HEK293 (cell line): ENCODE measurements around the gene SYNGR4.

Experiments
- FEZF1 ChIP-seq: fragments of 450-650 bp; formaldehyde crosslinking; IDR thresholded peaks from 2 replicates; pipeline ENCODE4 v1.5.1; 2016; ENCODE audit warnings: missing biosample characterization, missing genetic modification characterization
- HOXA7 ChIP-seq: sonication (generic); formaldehyde crosslinking; IDR thresholded peaks from 2 replicates; pipeline ENCODE4 v1.8.1; 2022; ENCODE audit warnings: missing genetic modification reagents, borderline replicate concordance
- OSR2 ChIP-seq: fragments of 450-650 bp; formaldehyde crosslinking; IDR thresholded peaks from 2 replicates; pipeline ENCODE4 v1.5.1; 2016; ENCODE audit warnings: missing biosample characterization, missing genetic modification characterization
- OVOL3 ChIP-seq: fragments of 450-650 bp; formaldehyde crosslinking; IDR thresholded peaks from 2 replicates; pipeline ENCODE4 v1.5.1; 2016; ENCODE audit warnings: missing biosample characterization, missing genetic modification characterization
- SETDB1 ChIP-seq: IDR thresholded peaks from one replicate; pipeline ENCODE4 v1.6.1; 2017; ENCODE audit warnings: mild to moderate bottlenecking, low read length, moderate library complexity, mixed read lengths; ENCODE audit not compliant: insufficient read length
- ZNF112 ChIP-seq: fragments of 450-650 bp; formaldehyde crosslinking; IDR thresholded peaks from 2 replicates; pipeline ENCODE4 v1.5.0; 2017; ENCODE audit warnings: missing biosample characterization, missing genetic modification characterization
- ZNF138 ChIP-seq: fragments of 450-650 bp; formaldehyde crosslinking; IDR thresholded peaks from 2 replicates; pipeline ENCODE4 v1.5.1; 2016; ENCODE audit warnings: missing biosample characterization, missing genetic modification characterization, borderline replicate concordance
- ZNF140 ChIP-seq: fragments of 450-650 bp; formaldehyde crosslinking; IDR thresholded peaks from 2 replicates; pipeline ENCODE4 v1.5.1; 2016; ENCODE audit warnings: missing biosample characterization, missing genetic modification characterization
- ZNF157 ChIP-seq: fragments of 450-650 bp; formaldehyde crosslinking; IDR thresholded peaks from 2 replicates; pipeline ENCODE4 v1.5.1; 2016; ENCODE audit warnings: missing biosample characterization, missing genetic modification characterization
- ZNF324 ChIP-seq: fragments of 450-650 bp; formaldehyde crosslinking; IDR thresholded peaks from 2 replicates; pipeline ENCODE4 v1.5.1; 2016; ENCODE audit warnings: missing biosample characterization, missing genetic modification characterization
- ZNF335 ChIP-seq: fragments of 450-650 bp; formaldehyde crosslinking; conservative IDR thresholded peaks from 2 replicates; pipeline ENCODE4 v1.5.1; 2016; ENCODE audit warnings: missing biosample characterization, missing genetic modification characterization
- ZNF529 ChIP-seq: fragments of 450-650 bp; formaldehyde crosslinking; IDR thresholded peaks from 2 replicates; pipeline ENCODE4 v1.5.1; 2017; ENCODE audit warnings: missing genetic modification characterization, missing biosample characterization; ENCODE audit not compliant: insufficient replicate concordance
- ZNF585B ChIP-seq: fragments of 450-650 bp; formaldehyde crosslinking; IDR thresholded peaks from 2 replicates; pipeline ENCODE4 v1.5.1; 2016; ENCODE audit warnings: missing biosample characterization, missing genetic modification characterization
- ZNF670 ChIP-seq: fragments of 450-650 bp; formaldehyde crosslinking; IDR thresholded peaks from 2 replicates; pipeline ENCODE4 v1.5.1; 2016; ENCODE audit warnings: missing biosample characterization, missing genetic modification characterization, low read depth
- ZNF701 ChIP-seq: fragments of 450-650 bp; formaldehyde crosslinking; IDR thresholded peaks from 2 replicates; pipeline ENCODE4 v1.5.1; 2016; ENCODE audit warnings: missing biosample characterization, missing genetic modification characterization
- ZNF777 ChIP-seq: fragments of 450-650 bp; formaldehyde crosslinking; IDR thresholded peaks from 2 replicates; pipeline ENCODE4 v1.5.1; 2017; ENCODE audit warnings: missing biosample characterization, missing genetic modification characterization, borderline replicate concordance
- TF ChIP-seq, protein P1 (sequence below): fragments of 450-650 bp; formaldehyde crosslinking; IDR thresholded peaks from 2 replicates; pipeline ENCODE4 v1.5.1; 2016; ENCODE audit warnings: missing biosample characterization, missing genetic modification characterization
- TF ChIP-seq, protein P2 (sequence below): fragments of 450-650 bp; formaldehyde crosslinking; IDR thresholded peaks from 2 replicates; pipeline ENCODE4 v1.5.1; 2016; ENCODE audit warnings: missing biosample characterization, missing genetic modification characterization
- TF ChIP-seq, protein P3 (sequence below): fragments of 450-650 bp; formaldehyde crosslinking; IDR thresholded peaks from 2 replicates; pipeline ENCODE4 v1.5.1; 2016; ENCODE audit warnings: missing biosample characterization, missing genetic modification characterization, borderline replicate concordance
- TF ChIP-seq, protein P4 (sequence below): fragments of 450-650 bp; formaldehyde crosslinking; IDR thresholded peaks from 2 replicates; pipeline ENCODE4 v1.5.1; 2016; ENCODE audit warnings: missing biosample characterization, missing genetic modification characterization
- TF ChIP-seq, protein P5 (sequence below): fragments of 450-650 bp; IDR thresholded peaks from 2 replicates; pipeline ENCODE4 v1.5.1; 2018; ENCODE audit warnings: missing biosample characterization, mild to moderate bottlenecking, missing genetic modification characterization
- TF ChIP-seq, protein P6 (sequence below): fragments of 450-650 bp; formaldehyde crosslinking; IDR thresholded peaks from 2 replicates; pipeline ENCODE4 v1.5.1; 2017; ENCODE audit warnings: missing biosample characterization, missing genetic modification characterization
- TF ChIP-seq, protein P7 (sequence below): fragments of 450-650 bp; formaldehyde crosslinking; IDR thresholded peaks from 2 replicates; pipeline ENCODE4; 2016; ENCODE audit warnings: missing biosample characterization, missing genetic modification characterization

SYNGR4 gene

DNA sequence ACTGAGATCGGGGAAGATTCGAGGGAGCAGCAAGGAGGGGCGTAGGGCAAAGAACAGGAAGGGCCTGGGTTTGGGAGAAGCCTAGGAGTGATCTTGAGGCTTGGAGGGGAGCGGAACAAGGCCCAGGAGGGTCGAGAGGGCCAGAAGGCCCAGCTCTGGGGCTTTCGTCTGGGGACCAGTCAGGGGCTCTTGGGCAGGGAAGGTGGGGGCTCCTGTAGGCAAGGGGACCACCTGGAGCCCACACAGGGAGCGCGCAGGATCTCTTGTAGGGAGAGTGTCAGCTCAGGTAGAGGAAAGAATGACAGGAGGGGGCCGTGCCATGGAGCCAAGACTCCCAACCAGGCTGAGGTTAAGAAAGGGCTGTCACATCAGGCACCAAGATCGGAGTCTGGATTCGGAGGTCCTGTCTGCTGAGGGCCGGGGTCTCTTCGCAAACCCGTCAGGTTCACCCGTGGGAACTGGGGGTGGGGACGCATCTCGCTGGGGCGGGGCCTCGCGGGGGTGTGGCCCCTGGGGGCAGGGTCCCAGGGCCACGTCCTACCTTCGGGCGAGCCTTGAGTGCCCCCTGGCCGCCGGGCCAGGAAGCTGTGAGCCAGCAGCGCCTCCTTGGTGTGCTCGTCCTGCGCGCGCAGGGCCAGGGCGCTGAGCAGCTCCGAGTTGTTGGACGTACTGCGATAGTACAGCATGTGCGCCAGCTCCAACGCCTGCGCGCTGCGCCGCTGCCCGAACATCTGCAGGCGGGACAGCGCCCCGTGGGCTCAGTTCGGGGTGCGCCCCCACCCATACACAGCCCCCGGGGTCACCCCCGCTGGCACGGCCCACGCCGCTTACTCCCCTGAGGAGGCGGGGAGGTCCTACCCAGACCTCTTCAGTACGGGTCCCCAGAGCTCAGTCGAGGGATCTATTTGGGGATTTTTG lies 30.4 kb upstream of the SYNGR4 start (continued):
- TF ChIP-seq, protein P1, sequence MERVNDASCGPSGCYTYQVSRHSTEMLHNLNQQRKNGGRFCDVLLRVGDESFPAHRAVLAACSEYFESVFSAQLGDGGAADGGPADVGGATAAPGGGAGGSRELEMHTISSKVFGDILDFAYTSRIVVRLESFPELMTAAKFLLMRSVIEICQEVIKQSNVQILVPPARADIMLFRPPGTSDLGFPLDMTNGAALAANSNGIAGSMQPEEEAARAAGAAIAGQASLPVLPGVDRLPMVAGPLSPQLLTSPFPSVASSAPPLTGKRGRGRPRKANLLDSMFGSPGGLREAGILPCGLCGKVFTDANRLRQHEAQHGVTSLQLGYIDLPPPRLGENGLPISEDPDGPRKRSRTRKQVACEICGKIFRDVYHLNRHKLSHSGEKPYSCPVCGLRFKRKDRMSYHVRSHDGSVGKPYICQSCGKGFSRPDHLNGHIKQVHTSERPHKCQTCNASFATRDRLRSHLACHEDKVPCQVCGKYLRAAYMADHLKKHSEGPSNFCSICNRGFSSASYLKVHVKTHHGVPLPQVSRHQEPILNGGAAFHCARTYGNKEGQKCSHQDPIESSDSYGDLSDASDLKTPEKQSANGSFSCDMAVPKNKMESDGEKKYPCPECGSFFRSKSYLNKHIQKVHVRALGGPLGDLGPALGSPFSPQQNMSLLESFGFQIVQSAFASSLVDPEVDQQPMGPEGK (tag by site-specific recombination) = peak; percentile 66
- no peak for TF ChIP-seq ZNF112 (tag by site-specific recombination)
- no peak for TF ChIP-seq SETDB1
- TF ChIP-seq ZNF140 (tag by site-specific recombination) = no peak
- TF ChIP-seq, protein P2, sequence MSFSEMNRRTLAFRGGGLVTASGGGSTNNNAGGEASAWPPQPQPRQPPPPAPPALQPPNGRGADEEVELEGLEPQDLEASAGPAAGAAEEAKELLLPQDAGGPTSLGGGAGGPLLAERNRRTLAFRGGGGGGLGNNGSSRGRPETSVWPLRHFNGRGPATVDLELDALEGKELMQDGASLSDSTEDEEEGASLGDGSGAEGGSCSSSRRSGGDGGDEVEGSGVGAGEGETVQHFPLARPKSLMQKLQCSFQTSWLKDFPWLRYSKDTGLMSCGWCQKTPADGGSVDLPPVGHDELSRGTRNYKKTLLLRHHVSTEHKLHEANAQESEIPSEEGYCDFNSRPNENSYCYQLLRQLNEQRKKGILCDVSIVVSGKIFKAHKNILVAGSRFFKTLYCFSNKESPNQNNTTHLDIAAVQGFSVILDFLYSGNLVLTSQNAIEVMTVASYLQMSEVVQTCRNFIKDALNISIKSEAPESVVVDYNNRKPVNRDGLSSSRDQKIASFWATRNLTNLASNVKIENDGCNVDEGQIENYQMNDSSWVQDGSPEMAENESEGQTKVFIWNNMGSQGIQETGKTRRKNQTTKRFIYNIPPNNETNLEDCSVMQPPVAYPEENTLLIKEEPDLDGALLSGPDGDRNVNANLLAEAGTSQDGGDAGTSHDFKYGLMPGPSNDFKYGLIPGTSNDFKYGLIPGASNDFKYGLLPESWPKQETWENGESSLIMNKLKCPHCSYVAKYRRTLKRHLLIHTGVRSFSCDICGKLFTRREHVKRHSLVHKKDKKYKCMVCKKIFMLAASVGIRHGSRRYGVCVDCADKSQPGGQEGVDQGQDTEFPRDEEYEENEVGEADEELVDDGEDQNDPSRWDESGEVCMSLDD (tag by site-specific recombination) = peak; percentile 77; the same call in 1 of the 2 replicates
- TF ChIP-seq ZNF670 = no peak
- no peak for TF ChIP-seq ZNF138 (tag by site-specific recombination)
- TF ChIP-seq ZNF324 (tag by site-specific recombination) = no peak
- TF ChIP-seq, protein P3, sequence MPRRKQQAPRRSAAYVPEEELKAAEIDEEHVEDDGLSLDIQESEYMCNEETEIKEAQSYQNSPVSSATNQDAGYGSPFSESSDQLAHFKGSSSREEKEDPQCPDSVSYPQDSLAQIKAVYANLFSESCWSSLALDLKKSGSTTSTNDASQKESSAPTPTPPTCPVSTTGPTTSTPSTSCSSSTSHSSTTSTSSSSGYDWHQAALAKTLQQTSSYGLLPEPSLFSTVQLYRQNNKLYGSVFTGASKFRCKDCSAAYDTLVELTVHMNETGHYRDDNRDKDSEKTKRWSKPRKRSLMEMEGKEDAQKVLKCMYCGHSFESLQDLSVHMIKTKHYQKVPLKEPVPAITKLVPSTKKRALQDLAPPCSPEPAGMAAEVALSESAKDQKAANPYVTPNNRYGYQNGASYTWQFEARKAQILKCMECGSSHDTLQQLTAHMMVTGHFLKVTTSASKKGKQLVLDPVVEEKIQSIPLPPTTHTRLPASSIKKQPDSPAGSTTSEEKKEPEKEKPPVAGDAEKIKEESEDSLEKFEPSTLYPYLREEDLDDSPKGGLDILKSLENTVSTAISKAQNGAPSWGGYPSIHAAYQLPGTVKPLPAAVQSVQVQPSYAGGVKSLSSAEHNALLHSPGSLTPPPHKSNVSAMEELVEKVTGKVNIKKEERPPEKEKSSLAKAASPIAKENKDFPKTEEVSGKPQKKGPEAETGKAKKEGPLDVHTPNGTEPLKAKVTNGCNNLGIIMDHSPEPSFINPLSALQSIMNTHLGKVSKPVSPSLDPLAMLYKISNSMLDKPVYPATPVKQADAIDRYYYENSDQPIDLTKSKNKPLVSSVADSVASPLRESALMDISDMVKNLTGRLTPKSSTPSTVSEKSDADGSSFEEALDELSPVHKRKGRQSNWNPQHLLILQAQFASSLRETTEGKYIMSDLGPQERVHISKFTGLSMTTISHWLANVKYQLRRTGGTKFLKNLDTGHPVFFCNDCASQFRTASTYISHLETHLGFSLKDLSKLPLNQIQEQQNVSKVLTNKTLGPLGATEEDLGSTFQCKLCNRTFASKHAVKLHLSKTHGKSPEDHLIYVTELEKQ (tag by site-specific recombination) = no peak
- TF ChIP-seq ZNF529 (tag by site-specific recombination) = no peak
- peak; percentile 75; the same call in 1 of the 2 replicates for TF ChIP-seq ZNF777 (tag by site-specific recombination)
- no peak for TF ChIP-seq HOXA7 (CRISPR knock-in tag)
- TF ChIP-seq, protein P4, sequence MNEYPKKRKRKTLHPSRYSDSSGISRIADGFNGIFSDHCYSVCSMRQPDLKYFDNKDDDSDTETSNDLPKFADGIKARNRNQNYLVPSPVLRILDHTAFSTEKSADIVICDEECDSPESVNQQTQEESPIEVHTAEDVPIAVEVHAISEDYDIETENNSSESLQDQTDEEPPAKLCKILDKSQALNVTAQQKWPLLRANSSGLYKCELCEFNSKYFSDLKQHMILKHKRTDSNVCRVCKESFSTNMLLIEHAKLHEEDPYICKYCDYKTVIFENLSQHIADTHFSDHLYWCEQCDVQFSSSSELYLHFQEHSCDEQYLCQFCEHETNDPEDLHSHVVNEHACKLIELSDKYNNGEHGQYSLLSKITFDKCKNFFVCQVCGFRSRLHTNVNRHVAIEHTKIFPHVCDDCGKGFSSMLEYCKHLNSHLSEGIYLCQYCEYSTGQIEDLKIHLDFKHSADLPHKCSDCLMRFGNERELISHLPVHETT = no peak
- TF ChIP-seq, protein P5, sequence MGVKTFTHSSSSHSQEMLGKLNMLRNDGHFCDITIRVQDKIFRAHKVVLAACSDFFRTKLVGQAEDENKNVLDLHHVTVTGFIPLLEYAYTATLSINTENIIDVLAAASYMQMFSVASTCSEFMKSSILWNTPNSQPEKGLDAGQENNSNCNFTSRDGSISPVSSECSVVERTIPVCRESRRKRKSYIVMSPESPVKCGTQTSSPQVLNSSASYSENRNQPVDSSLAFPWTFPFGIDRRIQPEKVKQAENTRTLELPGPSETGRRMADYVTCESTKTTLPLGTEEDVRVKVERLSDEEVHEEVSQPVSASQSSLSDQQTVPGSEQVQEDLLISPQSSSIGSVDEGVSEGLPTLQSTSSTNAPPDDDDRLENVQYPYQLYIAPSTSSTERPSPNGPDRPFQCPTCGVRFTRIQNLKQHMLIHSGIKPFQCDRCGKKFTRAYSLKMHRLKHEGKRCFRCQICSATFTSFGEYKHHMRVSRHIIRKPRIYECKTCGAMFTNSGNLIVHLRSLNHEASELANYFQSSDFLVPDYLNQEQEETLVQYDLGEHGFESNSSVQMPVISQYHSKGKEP (tag by site-specific recombination) = 0 out of 2 replicates have a peak, but pooled peaks have one; percentile 29
- TF ChIP-seq ZNF585B (tag by site-specific recombination) = no peak
- TF ChIP-seq ZNF335 = peak; percentile 97
- no peak for TF ChIP-seq ZNF157 (tag by site-specific recombination)
- TF ChIP-seq, protein P6, sequence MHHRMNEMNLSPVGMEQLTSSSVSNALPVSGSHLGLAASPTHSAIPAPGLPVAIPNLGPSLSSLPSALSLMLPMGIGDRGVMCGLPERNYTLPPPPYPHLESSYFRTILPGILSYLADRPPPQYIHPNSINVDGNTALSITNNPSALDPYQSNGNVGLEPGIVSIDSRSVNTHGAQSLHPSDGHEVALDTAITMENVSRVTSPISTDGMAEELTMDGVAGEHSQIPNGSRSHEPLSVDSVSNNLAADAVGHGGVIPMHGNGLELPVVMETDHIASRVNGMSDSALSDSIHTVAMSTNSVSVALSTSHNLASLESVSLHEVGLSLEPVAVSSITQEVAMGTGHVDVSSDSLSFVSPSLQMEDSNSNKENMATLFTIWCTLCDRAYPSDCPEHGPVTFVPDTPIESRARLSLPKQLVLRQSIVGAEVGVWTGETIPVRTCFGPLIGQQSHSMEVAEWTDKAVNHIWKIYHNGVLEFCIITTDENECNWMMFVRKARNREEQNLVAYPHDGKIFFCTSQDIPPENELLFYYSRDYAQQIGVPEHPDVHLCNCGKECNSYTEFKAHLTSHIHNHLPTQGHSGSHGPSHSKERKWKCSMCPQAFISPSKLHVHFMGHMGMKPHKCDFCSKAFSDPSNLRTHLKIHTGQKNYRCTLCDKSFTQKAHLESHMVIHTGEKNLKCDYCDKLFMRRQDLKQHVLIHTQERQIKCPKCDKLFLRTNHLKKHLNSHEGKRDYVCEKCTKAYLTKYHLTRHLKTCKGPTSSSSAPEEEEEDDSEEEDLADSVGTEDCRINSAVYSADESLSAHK = no peak
- TF ChIP-seq, protein P7, sequence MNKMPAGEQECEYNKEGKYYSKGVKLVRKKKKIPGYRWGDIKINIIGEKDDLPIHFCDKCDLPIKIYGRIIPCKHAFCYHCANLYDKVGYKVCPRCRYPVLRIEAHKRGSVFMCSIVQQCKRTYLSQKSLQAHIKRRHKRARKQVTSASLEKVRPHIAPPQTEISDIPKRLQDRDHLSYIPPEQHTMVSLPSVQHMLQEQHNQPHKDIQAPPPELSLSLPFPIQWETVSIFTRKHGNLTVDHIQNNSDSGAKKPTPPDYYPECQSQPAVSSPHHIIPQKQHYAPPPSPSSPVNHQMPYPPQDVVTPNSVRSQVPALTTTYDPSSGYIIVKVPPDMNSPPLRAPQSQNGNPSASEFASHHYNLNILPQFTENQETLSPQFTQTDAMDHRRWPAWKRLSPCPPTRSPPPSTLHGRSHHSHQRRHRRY (tag by site-specific recombination) = no peak
- TF ChIP-seq ZNF701 = no peak
- no peak for TF ChIP-seq FEZF1 (tag by site-specific recombination)
- TF ChIP-seq OVOL3 (tag by site-specific recombination) = no peak
- TF ChIP-seq OSR2 (tag by site-specific recombination) = no peak
